Measurements from ENCODE around the gene METTL1. TPM values are rescaled to one million over a fixed set of nuclear protein-coding genes. Genes with fewer than 3 reads are reported as not detected.

METTL1 gene
- total RNA-seq, 1 donor from 2014 or later, result 40.7 TPM

DNA sequence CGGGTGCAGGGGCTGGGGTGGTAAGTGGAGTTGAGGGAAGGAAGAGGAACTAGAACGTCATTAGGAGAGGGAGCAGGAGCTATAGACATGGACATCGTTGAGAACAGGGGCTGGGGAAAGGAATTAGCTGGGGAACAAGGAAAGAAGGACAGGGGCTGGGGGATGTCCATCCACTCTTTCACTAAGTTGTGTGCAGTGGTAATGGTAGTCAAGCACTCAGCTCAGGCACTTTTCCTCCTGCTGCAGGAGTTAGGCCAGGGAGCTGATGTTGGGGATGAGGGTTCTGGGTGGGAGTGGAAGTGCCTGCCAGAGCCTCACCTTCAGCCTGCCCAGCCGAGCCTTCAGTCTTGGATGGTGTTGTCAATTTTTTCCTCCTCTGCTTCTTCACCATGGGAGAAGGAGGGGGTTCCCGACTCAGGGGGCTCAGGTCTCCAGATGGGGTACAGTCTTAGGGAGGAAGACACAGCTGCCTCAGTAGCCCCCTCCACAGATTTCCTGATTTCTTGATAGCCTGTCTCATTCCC, 42.5 kb downstream of the METTL1 start:
- intact Hi-C loops (cut with micrococcal nuclease), result loop anchor here (1.0 kb wide), 1 partner anchor 22 kb away; no protein-coding TSS in a partner anchor
- H3K9me3 Mint-ChIP-seq, result no peaks in the 10 kb centered on the region
- ChIA-PET CTCF (no interaction called here), POLR2A (interaction anchor here (0.7 kb wide), 1 partner anchor 28 kb away, joined by 8 read pairs; no protein-coding TSS in a partner anchor)
- TF ChIP-seq, protein P1, sequence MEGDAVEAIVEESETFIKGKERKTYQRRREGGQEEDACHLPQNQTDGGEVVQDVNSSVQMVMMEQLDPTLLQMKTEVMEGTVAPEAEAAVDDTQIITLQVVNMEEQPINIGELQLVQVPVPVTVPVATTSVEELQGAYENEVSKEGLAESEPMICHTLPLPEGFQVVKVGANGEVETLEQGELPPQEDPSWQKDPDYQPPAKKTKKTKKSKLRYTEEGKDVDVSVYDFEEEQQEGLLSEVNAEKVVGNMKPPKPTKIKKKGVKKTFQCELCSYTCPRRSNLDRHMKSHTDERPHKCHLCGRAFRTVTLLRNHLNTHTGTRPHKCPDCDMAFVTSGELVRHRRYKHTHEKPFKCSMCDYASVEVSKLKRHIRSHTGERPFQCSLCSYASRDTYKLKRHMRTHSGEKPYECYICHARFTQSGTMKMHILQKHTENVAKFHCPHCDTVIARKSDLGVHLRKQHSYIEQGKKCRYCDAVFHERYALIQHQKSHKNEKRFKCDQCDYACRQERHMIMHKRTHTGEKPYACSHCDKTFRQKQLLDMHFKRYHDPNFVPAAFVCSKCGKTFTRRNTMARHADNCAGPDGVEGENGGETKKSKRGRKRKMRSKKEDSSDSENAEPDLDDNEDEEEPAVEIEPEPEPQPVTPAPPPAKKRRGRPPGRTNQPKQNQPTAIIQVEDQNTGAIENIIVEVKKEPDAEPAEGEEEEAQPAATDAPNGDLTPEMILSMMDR (IDR thresholded peaks at IDR 0.05), result no peak
- H3K27ac Mint-ChIP-seq, result no peak overlapping the region
- H3K36me3 Mint-ChIP-seq (ENCODE audit: low read depth), result peaks cover 72% of the 10 kb centered on the region
- no peaks in the 10 kb centered on the region for H3K27me3 Mint-ChIP-seq
- no peak for DNase-seq
- ATAC-seq (ENCODE audit: low read depth), result no peak
- H3K4me1 Mint-ChIP-seq, result peaks cover 12% of the 10 kb centered on the region
- no peak overlapping the region for H3K4me3 Mint-ChIP-seq

DNA sequence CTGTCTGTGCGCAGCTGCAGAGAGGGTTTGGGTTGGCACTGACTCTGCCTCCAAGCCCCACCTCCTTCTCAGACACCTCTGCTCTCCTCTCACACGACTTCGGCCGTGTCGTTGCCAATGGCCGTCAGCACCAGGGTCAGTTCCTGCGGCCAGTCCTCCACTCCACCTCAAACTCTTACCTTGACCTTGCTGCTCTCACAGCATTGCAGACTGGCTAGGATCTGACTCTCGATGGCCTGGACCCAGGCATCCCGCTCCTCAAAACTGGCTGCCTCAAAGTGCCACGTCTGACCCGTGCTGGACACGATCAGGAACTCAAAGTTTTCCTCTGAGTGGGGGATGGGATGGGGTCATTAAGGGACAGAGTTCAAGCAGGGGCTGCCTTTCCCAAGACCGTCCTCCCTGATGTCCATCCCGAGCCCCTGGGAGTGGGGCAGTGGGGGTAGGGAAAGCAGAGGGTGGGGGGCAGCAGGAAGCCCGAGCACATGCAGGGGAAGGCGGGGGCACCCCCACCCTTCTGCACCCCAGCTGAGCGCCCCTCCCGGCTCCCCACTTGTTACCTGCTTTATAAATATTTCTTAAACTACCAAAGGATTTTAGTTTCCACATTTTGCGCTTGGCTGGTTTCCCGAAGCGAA, 44.0 kb downstream of the METTL1 start:
- intact Hi-C loops (cut with micrococcal nuclease), result no loop called here
- H3K9me3 Mint-ChIP-seq, result no peaks in the 10 kb centered on the region
- ATAC-seq (ENCODE audit: low read depth) (no peak), DNase-seq (no peak)
- H3K36me3 Mint-ChIP-seq (ENCODE audit: low read depth), result peaks cover 58% of the 10 kb centered on the region
- POLR2A ChIA-PET, result no interaction called here
- no peaks in the 10 kb centered on the region for H3K27me3 Mint-ChIP-seq
- CTCF ChIA-PET, result no interaction called here
- H3K4me3 Mint-ChIP-seq, result no peak overlapping the region
- peaks cover 12% of the 10 kb centered on the region for H3K4me1 Mint-ChIP-seq
- TF ChIP-seq, protein P1 (IDR thresholded peaks at IDR 0.05), result no peak
- no peak overlapping the region for H3K27ac Mint-ChIP-seq

DNA sequence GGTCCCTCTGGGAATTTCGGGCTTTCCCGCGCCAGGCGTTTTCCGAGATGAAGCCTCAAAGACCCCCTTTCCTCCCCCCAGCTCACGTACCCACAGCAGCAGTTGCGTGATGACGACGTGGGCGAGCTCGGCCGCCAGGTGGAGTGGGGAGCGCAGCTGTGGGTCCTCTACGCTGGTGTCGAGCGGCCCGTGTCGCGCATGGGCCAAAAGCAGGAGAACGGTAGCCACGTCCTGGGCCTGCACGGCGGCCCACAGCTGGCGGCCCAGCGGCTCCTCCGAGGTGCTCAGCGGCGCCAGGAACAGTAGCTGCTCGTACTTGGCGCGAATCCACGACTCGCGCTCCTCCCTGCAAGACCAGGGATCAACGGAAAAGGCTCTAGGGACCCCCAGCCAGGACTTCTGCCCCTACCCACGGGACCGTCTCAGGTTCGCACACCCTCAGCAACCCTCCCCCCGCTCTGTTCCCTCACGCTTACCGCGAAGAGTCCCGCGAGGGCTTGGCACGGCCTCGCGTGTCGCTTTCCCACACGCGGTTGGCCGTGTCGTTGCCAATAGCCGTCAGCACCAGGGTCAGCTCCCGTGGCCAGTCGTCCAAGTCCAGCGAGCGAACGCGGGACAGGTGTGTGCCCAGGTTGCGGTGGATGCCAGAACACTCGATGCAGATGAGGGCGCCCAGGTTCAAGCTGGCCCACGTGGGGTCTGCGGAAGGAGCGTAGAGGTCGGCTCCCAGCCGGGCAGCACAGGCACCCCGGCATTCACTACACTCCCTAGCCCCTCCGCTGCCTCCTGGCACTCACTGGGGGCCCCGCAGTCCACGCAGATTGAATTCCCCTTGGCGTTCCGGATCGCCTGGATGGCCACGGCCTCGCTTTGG, 44.8 kb downstream of the METTL1 start:
- CTCF ChIA-PET, result no interaction called here
- peaks cover 54% of the 10 kb centered on the region for H3K36me3 Mint-ChIP-seq (ENCODE audit: low read depth)

DNA sequence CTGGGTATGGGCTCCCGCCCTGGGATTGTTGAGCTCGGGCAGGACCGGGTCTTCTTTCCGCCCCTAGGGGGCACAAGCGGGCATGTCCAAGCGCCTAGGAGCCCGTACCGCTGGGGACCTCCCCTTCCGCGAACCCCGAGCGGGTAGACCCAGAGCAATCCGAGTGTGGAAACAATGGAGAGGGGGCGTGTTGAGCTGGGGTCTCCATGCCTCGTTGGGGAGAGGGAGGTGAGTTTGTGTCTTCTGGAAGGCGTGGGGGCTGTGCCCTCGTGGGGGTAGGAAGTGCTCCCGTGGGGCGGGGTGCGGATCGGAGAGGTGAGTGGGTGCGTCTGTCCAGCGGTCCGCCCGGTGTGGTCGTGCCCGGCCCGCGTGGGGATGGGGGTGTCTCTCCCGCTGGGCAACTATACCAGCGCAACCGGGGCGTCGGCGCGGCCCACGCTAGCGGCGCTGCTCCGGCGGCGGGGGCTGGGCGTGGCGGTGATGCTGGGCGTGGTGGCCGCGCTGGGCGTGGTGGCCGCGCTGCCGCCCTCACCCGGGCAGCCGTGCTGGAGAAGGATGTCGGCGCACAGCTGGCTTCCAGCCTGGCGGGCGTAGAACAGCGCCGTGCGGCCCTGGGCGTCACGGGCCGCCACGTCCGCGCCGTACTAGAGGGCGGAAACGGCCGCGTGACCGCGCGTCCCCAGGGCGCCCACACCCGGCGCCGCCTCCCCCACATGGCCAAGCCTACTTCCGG, 45.6 kb downstream of the METTL1 start:
- Mint-ChIP-seq H3K27ac (no peak overlapping the region), H3K36me3 (ENCODE audit: low read depth) (peaks cover 54% of the 10 kb centered on the region), H3K4me3 (peak overlapping the region; percentile 58), H3K9me3 (no peaks in the 10 kb centered on the region), H3K4me1 (peaks cover 12% of the 10 kb centered on the region), H3K27me3 (no peaks in the 10 kb centered on the region)
- intact Hi-C loops (cut with micrococcal nuclease), result no loop called here
- DNase-seq, result no peak
- peak; percentile 41 for ATAC-seq (ENCODE audit: low read depth)
- ChIA-PET POLR2A (no interaction called here), CTCF (no interaction called here)
- TF ChIP-seq, protein P1 (IDR thresholded peaks at IDR 0.05), result no peak

More for the DNA sequence above, 44.8 kb downstream of the METTL1 start:
- POLR2A ChIA-PET, result no interaction called here
- ATAC-seq (ENCODE audit: low read depth) (no peak), DNase-seq (no peak)
- H3K4me1 Mint-ChIP-seq, result peaks cover 12% of the 10 kb centered on the region
- no peak overlapping the region for H3K27ac Mint-ChIP-seq
- TF ChIP-seq, protein P1 (IDR thresholded peaks at IDR 0.05), result no peak
- intact Hi-C loops (cut with micrococcal nuclease), result no loop called here
- no peaks in the 10 kb centered on the region for H3K9me3 Mint-ChIP-seq
- no peak overlapping the region for H3K4me3 Mint-ChIP-seq
- no peaks in the 10 kb centered on the region for H3K27me3 Mint-ChIP-seq

DNA sequence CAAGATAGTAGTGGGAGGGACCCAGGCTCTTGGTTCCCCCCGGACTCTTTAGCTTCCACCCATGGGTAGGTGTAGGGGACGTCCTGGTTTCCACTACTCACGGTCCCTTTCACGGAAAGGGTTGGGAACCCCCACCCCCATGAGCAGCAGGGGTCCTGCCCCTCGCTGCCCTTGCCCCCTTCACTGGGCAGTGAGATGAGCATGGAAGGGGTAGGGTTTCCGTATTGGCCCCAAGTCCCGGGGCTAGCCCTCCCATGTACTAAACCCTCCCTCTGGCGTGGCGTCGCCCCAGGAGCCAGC, 46.1 kb downstream of the METTL1 start:
- Mint-ChIP-seq H3K4me3 (no peak overlapping the region), H3K4me1 (peaks cover 12% of the 10 kb centered on the region), H3K27ac (no peak overlapping the region), H3K36me3 (ENCODE audit: low read depth) (peaks cover 54% of the 10 kb centered on the region), H3K27me3 (no peaks in the 10 kb centered on the region), H3K9me3 (no peaks in the 10 kb centered on the region)
- ATAC-seq (ENCODE audit: low read depth) (no peak), DNase-seq (no peak)
- intact Hi-C loops (cut with micrococcal nuclease), result no loop called here
- ChIA-PET POLR2A (no interaction called here), CTCF (no interaction called here)
- TF ChIP-seq, protein P1 (IDR thresholded peaks at IDR 0.05), result no peak

Measured in activated B cell treated with CpG ODN at 0.5 μM for 24 hours (primary cell).